HG02763 (cell line): ENCODE data around the gene CDH13.

ENCODE experiments used
- ATAC-seq: cut with Tn5 transposase; IDR thresholded peaks from one replicate; pipeline ENCODE4 v1.9.1; 2021; ENCODE audit warnings: mild to moderate bottlenecking, moderate library complexity; ENCODE audit not compliant: unreplicated experiment

Gene CDH13

GRCh38 chr16:82735673-82736091 is 108.9 kb downstream of the CDH13 start:
- ATAC-seq: no peak

GRCh38 chr16:82736224-82736623 is 109.5 kb downstream of the CDH13 start:
- no peak for ATAC-seq

- ATAC-seq: no peak
These were observed 111.9 kb downstream of the CDH13 start for GRCh38 chr16:82738699-82739098.

GRCh38 chr16:82741073-82741615 is 114.4 kb downstream of the CDH13 start:
- no peak for ATAC-seq

- no peak for ATAC-seq
These were observed 118.2 kb downstream of the CDH13 start for GRCh38 chr16:82744958-82745357.

- ATAC-seq: no peak
These were observed 121.3 kb downstream of the CDH13 start for GRCh38 chr16:82748026-82748425.

- no peak for ATAC-seq
These were observed 123.3 kb downstream of the CDH13 start for GRCh38 chr16:82750068-82750467.

- ATAC-seq: no peak
These were observed 124.3 kb downstream of the CDH13 start for GRCh38 chr16:82751020-82751419.

- ATAC-seq: no peak
These were observed 125.4 kb downstream of the CDH13 start for GRCh38 chr16:82752172-82752571.

- ATAC-seq: no peak
These were observed 127.1 kb downstream of the CDH13 start for GRCh38 chr16:82753821-82754220.

GRCh38 chr16:82754716-82755513 is 128.1 kb downstream of the CDH13 start:
- no peak for ATAC-seq

GRCh38 chr16:82755570-82756282 is 129.0 kb downstream of the CDH13 start:
- ATAC-seq: no peak

GRCh38 chr16:82756283-82756599 is 129.5 kb downstream of the CDH13 start:
- ATAC-seq: no peak

- no peak for ATAC-seq
These were observed 131.6 kb downstream of the CDH13 start for GRCh38 chr16:82758406-82758805.

GRCh38 chr16:82758904-82759303 is 132.1 kb downstream of the CDH13 start:
- no peak for ATAC-seq

- no peak for ATAC-seq
These were observed 134.5 kb downstream of the CDH13 start for GRCh38 chr16:82761236-82761635.

- ATAC-seq: no peak
These were observed 135.1 kb downstream of the CDH13 start for GRCh38 chr16:82761858-82762257.

- no peak for ATAC-seq
These were observed 136.6 kb downstream of the CDH13 start for GRCh38 chr16:82763371-82763770.

- ATAC-seq: no peak
These were observed 140.4 kb downstream of the CDH13 start for GRCh38 chr16:82767198-82767597.

GRCh38 chr16:82767808-82768207 is 141.0 kb downstream of the CDH13 start:
- ATAC-seq: no peak

GRCh38 chr16:82769845-82770244 is 143.1 kb downstream of the CDH13 start:
- ATAC-seq: no peak

GRCh38 chr16:82772215-82772614 is 145.4 kb downstream of the CDH13 start:
- no peak for ATAC-seq
